ENCODE data around the gene AMIGO2.

The AMIGO2 gene

DNA sequence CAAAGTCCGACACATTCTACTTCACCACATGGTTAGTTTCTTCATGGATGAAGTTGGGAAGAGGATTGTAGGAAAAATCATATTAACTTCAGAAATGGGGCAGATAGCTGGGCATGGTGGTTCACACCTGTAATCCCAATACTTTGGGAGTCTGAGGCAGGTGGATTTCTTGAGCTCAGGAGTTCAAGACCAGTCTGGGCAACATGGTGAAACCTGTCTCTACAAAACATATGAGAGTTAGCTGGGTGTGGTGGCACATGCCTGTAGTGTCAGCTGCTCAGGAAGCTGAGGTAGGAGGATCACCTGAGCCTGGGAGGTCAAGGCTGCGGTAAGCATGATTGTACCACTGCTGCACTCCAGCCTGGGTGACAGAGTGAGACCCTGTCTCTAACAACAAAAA, 49.9 kb downstream of the AMIGO2 start:
- no peak for DNase-seq

GRCh38 chr12:47028981-47029708, 50.6 kb downstream of the AMIGO2 start:
- no peak for DNase-seq

DNA sequence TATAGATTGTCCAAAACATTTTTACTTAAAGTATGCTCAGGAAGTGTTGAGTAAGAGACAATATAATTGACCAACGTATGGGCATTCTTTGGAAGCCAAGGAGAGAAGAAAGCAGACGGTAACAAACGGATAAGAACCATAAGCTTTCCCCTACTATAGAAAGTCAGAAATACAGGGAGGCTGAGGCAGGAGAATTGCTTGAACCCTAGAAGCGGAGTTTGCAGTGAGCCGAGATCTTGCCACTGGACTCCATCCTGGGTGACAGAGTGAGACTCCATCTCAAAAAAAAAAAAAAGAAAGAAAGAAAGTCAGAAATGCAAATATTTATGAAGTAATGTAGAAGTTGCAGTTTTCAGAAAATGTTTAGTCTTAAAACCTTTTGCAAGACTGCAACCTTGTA, 51.6 kb downstream of the AMIGO2 start:
- DNase-seq = no peak
